HCT116 (cell line): ENCODE measurements around the gene IL5.

ENCODE experiments used
- CTCF ChIP-seq, 3 experiments: fragments of 200-600 bp in 1 of 3; sonication (generic) in 1 of 3; IDR thresholded peaks in 2 of 3; conservative IDR thresholded peaks in 1 of 3; 2 replicates each; pipeline ENCODE4 v1.5.1; 2012 to 2017; ENCODE audit warnings: low read depth in 2 of 3, low read length in 2 of 3, antibody characterized with exemption in 1 of 3, borderline replicate concordance in 1 of 3, control low read depth in 1 of 3, mild to moderate bottlenecking in 1 of 3, mixed read lengths in 1 of 3, mixed run types in 1 of 3, moderate library complexity in 1 of 3; ENCODE audit not compliant: insufficient read depth in 1 of 3
- EZH2 ChIP-seq: fragments of 200-600 bp; sonication (generic); IDR thresholded peaks from 2 replicates; pipeline ENCODE4 v1.6.1; 2017; ENCODE audit warnings: antibody characterized with exemption, mixed run types
- EZH2phosphoT487 ChIP-seq: fragments of 200-600 bp; IDR thresholded peaks from 2 replicates; pipeline ENCODE4 v1.6.1; 2018; ENCODE audit warnings: antibody characterized with exemption, borderline replicate concordance
- SIN3A ChIP-seq: IDR thresholded peaks from 2 replicates; pipeline ENCODE4 v1.6.1; 2012; ENCODE audit warnings: low read depth
- SP1 ChIP-seq: IDR thresholded peaks from 2 replicates; pipeline ENCODE4 v1.6.1; 2012; ENCODE audit warnings: low read depth
- ZNF274 ChIP-seq: fragments of 200-500 bp; sonication (Bioruptor generic); IDR thresholded peaks from 2 replicates; pipeline ENCODE4 v1.6.1; 2014; ENCODE audit warnings: mild to moderate bottlenecking, low read depth, low read length, inconsistent platforms
- TF ChIP-seq, protein P1 (sequence below): IDR thresholded peaks from 2 replicates; pipeline ENCODE4 v1.6.1; 2012
- TF ChIP-seq, protein P2 (sequence below): IDR thresholded peaks from 2 replicates; pipeline ENCODE4 v1.6.1; 2012

DNA sequence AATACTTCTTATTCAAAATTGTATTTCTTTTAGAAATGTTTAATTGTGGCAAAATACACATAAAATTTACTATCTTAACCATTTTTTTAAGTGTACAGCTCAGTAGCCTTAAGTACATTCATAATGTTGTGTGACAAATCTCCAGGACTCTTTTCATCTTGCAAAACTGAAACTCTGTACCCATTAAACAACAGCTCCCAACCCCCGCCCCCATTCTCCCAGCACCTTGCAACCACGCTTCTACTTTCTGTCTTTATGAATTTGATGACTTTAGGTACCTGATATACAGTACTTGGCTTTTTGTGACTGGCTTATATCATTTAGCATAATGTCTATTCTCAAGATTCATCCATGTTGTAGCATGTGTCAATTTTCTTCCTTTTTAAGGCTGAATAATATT is 2.8 kb upstream of the IL5 start:
- TF ChIP-seq CTCF (IDR thresholded peaks at IDR 0.05 in 2 of 3, conservative IDR thresholded peaks at IDR 0.05 in 1 of 3; ENCODE audit: borderline replicate concordance in 1 of 3, insufficient read depth in 1 of 3, low read depth in 2 of 3, low read length in 2 of 3) = no peak
- TF ChIP-seq, protein P1, sequence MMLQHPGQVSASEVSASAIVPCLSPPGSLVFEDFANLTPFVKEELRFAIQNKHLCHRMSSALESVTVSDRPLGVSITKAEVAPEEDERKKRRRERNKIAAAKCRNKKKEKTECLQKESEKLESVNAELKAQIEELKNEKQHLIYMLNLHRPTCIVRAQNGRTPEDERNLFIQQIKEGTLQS = no peak
- no peak for TF ChIP-seq EZH2
- no peak for TF ChIP-seq ZNF274
- no peak for TF ChIP-seq SIN3A
- TF ChIP-seq EZH2phosphoT487 = no peak
- TF ChIP-seq, protein P2, sequence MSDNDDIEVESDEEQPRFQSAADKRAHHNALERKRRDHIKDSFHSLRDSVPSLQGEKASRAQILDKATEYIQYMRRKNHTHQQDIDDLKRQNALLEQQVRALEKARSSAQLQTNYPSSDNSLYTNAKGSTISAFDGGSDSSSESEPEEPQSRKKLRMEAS = no peak
- no peak for TF ChIP-seq SP1
